HG03342 (cell line): ENCODE measurements around the gene CLEC16A.
"Not testable (repeated sequence)": the region's sequence is repeated elsewhere in the genome, so short reads cannot be mapped to it uniquely, and the experiment has no call there.

Source experiments
- ATAC-seq: cut with Tn5 transposase; IDR thresholded peaks from one replicate; pipeline ENCODE4 v1.9.1; 2021; ENCODE audit warnings: mild to moderate bottlenecking, moderate library complexity; ENCODE audit not compliant: unreplicated experiment

Gene CLEC16A

DNA sequence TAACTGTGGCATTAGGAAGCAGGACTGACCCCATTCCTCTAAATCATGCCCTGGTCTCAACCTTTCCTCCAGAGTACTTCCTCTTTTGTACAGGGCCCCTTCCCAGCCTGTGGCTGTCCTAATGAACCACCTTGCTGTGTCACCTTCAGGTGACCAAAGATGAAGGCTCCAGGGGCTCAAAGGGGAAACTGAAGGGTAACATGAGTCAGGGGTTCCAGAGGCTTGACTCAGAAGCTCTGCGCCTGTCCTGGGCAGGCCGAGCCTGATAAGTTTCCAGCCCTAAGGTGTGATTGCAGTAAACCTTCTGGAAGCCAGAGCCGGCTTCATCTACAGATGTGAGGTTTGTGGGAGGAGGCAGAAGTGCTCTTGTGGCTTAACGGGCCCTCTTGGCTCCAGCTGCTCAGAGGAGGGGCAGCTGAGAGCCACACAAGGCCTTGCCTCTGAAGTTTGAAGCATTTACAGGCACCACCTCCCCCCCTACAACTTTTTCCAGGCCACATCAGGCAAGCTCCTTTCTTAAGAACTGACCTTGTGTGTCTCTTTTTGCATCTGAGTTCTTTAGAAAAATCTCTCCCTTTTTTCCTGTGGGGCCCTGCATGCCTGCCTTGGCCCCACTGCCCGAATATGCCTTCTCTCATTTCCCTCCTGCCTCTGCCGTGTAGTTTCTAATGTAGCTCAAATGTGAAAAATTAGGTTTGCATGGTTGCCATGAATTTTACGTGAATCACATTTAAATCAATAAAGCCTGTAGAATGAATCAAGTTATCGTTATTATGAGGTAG is 149.9 kb downstream of the CLEC16A start:
- peak; percentile 60 for ATAC-seq

DNA sequence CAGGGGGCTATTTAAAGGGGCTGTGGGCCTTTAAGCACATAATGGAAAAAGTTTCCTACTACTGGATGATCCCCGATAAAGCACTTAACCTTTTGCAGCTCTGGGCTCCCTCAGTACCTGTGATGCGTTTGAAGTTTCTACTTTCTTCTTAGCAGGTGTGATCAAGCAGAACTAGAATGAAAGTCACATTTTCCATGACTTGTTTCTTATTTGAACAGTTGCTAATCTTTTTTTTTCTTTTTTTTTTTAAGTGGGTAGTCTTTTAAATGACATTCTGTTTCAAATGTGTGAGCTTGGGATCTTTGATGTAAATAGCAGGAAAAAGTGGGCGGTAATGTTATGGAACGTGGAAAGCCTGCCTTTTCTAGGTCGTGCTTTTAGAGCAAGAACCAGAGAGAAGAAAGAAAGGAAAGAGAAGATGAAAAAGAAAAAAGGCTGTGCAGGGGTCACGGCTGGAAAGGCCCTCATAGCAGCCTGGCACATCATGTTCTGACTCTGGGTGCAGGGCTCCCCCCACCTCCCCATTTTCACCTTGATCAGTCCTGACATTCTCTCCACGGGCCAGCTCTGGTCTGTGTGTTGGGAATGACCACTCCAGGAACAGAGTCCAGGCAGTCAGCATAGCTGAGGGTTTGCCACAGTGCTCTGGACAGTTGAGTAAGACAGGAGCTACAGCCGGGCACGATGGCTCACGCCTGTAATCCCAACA is 150.6 kb downstream of the CLEC16A start:
- ATAC-seq, result no peak

DNA sequence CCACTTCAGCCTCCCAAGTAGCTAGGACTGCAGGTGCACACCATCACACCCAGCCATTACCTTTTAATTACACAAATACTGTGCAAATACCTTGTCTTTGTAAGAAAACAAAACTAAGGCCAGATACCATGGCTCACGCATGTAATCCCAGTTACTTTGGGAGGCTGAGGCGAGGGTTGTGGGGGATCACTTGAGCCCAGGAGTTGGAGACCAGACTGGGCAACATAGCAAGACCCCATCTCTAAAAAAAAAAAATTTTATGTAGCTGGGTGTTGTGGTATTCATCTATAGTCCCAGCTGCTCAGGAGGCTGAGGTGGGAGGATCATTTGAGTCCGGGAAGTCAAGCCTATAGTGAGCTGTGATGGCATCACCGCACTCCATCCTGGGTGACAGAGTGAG is 151.6 kb downstream of the CLEC16A start:
- no peak for ATAC-seq

DNA sequence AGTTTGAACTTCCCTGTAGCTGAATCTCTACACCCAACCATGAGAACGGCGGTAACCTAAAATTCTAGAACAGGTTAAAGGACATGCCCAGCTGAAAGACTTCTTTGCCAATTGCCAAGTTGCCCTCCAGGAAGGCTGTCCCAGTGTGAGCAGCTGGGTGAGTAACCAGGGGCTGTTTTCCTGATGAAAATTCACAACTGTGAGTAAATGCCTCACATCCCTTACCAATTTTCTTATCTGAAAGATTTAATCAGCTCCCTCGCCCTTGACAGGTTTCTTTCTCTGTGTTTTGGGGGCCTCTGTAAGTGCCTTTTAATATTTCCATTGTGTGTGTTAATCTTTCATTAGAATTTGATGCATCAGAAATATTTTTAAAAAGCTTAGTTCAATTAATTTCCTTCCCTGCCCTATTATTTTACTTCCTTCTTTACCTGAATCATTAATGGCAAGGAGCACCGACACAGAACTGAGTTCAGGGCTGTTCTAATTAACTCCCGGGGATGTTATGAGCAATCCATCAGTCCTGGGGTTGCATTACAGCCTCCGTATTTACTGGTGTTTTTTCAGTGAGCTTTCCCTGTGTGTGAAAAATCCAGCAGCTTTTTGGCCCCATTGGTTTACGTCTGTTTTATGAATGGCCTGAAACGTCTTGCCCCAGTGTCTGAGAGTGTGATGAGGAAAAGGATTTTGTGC is 152.9 kb downstream of the CLEC16A start:
- no peak for ATAC-seq

DNA sequence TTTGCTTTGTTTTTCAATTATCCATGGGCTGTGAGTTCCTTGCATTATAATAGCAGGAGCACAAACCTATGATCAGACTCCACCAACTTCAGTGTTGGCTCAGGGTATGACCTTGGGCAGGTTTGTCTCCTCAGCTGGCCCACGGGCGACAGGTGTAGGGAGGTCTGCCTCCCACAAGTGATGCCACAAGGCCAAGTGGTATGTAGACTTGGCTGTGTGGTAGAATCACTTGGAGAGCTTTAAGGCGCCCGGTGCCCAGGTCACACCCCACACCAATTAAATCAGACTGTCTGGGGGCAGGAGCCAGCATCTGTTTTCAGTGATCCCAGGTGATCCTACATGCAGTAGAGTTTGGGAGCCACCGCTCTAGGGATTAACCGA is 153.4 kb downstream of the CLEC16A start:
- no peak for ATAC-seq

DNA sequence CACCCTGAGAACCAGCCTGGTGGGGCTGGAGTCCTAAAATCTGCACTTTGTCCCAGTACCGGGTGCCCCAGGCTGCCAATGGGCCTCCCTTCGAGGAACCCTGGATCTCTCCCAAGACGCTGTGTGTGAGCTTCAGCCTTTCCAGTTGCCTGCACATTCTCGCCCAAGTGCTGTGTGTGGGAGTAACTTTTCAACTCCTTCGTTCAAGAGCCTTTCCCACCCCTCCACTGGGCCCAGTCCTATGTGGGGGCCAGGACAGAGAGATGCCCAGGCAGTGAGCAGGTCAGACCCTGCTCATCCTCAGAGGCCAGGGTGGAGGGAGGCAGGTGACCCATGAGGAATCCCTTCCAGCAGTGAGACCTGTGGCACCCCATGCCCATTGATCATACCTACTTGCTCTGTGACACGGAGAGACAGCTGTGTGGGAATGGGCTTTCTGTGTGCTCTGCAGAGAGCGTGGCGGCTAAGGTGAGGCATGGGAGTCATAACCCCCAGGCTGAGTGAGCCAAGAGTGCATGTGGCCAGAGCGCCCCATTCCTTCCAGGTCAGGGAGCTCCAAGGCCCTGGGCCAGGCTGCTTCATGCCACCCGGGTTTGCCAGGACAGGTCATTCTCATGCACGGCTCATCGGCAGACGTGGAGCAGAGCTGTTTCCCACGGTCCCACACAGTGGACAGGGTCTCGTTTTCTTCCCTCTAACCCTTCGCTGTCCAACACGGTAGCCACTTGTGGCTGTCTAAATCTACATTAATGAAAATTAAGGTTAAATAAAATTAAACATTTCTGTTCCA is 154.4 kb downstream of the CLEC16A start:
- no peak for ATAC-seq

DNA sequence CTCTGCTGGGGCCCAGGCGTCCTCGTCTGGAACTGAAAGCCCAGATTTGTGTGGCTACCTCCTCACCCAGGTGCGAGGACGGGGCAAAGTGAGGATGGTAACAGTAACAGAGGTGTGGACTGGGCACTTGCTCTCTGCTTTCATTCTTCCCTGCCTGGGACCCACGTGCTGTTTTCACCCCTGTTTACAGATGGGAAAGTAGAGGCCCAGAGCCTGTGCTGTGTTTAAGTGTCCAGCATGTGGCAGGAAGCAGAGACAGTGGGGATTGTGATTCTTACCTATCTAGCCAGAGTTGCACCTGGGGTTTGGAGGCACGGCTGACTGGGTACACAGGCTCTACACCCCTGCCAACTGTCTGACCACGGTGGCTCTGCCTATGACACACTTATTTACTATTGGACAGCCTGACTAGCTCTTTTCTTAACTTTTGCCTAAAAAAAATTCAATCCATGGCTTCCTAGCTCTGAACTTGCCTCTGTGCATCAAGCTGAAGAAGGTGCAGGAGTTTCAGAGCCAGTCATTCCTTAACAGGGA is 155.4 kb downstream of the CLEC16A start:
- peak; percentile 32 for ATAC-seq

DNA sequence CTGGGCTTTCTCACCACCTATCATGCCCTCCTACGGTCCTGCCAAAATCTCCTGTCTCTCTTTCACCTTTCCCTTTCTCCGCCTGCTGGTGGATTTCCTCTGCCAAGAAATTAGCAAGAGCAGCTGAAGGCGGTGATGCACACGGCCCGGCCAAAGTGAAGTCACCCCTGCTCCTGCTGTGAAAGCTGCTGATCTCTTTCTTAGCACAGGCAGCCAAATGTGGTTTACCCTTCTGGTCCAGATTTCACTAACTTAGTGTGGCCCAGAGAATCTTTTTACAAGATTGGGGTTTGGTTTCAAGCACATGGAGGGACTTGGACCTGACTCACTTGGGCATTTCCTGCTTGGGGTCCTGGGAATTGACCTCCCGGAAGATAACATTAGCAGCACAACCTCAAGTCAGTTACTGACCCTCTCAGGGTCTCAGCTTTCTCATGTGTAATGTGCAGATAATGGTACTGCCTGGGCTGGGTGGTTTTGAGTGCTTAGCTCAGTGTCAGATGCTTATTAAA is 155.9 kb downstream of the CLEC16A start:
- peak; percentile 37 for ATAC-seq

DNA sequence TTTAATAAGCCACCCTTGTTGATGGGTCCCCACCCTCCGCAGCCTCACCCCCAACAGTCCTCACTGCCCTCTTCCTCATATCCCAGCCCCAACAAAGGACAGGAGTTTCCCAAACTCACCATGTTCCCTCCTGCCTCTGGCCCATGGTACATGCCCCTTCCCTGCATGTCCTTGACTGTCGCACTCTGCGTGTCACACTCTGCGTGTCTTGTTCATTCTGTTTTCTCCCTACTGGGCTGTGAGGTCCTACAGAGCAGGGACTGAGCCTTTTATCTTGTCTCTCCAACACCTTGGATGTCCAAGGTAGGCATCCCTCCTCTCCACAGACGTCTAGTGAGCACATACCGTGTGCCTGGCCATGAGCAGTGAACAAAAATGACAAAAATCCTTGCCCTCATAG is 156.9 kb downstream of the CLEC16A start:
- ATAC-seq, result no peak

DNA sequence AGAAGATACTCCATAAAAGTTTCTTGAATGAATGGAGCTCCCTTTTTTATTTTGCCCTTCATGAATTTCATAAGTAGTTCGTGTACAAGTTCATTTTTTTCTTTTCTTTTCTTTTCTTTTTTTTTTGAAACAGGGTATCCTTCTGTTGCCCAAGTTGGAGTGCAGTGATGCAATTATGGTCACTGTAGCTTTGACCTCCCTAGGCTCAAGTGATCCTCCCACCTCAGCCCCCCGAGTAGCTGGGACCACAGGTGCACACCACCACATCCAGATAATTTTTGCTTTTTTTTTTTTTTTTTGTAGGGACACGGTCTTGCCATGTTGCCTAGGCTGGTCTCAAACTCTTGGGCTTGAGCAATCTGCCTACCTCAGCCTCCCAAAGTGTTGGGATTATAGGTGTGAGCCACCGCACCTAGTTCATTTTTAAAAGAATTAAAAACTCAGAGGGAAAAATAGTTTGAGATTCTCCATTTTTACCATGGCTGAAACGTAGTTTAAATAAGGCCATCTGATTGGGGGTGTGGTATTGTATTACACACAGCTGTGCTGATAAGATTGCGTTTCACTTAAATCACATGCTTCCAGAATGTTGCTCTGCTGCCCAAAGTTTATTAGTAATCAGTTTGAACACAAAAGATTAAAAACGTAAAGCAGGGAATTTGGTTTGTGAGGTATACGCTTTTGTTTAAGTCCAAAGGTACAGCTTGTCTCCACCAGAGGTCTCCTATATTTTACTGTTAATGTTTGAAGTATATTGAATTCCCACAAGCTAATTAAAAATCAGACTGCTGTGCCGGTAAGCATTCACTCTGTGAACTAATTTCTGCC is 157.5 kb downstream of the CLEC16A start:
- ATAC-seq, result no peak

DNA sequence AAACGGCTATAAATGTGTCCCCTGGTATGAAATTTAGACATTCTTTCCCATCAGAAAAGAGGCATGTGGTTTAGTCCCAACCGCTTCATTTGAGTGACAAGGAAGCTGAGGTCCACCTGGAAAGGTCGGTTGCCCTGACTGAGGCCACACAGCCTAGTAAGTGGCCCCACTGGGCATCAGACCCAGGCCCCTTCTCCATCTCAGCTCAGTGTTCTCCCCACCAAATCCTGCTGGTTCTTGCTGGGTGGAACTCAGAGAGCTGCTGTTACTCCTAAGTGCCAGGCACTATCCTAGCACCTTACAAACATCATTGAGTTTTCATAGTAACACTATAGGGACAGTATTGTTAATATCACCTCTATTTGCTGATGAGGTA is 158.1 kb downstream of the CLEC16A start:
- no peak for ATAC-seq

DNA sequence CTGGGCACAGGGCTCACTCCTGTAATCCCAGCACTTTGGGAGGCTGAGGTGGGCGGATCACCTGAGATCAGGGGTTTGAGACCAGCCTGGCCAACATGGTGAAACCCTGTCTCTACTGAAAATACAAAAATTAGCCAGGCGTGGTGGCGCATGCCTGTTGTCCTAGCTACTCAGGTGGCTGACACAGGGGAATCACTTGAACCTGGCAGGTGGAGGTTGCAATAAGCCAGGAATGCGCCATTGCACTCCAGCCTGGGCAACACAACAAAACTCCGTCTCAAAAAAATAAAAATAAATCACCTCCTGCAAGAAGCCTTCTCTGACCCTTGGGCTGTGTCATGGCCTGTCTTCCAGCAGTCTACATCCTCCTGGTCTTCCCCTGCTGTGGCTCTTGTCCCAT is 158.9 kb downstream of the CLEC16A start:
- not testable (repeated sequence) for ATAC-seq

DNA sequence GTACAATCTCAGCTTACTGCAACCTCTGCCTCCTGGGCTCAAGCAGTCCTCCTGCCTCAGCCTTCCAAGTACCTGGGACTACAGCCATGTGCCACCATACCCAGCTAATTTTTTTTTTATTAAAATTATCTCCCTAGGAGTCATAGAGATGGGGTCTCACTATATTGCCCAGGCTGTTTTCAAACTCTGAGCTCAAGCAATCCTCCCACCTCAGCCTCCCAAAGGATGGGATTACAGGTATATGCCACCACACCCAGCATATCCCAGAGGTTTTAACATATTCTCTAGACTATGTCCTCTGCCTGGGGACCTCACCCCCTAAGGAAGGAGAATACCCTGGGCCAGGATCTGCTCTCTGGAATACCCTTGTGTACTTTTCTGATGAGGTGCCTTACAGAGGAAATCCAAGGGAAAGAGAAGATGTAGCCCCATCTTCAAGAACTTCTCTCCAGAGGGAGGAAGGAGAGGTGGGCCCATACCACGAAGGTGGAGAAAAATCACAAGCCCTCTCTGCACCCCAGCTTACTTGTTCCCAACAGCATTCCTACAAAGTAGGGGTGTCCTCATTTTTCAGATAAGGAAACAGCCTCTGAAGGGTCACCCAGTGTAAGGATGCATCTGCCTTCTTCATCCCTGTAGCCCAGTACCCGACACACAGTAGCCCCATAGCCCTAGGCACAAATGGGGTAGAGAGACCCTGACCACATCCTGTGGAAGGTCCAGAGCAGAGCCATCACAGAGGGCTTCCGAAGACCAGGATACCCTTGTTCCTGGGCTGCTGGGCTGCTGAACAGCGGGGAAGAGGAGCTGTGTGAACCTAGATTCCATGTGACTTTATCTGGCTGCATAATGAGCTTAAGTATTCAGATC is 160.0 kb downstream of the CLEC16A start:
- ATAC-seq, result peak; percentile 10

DNA sequence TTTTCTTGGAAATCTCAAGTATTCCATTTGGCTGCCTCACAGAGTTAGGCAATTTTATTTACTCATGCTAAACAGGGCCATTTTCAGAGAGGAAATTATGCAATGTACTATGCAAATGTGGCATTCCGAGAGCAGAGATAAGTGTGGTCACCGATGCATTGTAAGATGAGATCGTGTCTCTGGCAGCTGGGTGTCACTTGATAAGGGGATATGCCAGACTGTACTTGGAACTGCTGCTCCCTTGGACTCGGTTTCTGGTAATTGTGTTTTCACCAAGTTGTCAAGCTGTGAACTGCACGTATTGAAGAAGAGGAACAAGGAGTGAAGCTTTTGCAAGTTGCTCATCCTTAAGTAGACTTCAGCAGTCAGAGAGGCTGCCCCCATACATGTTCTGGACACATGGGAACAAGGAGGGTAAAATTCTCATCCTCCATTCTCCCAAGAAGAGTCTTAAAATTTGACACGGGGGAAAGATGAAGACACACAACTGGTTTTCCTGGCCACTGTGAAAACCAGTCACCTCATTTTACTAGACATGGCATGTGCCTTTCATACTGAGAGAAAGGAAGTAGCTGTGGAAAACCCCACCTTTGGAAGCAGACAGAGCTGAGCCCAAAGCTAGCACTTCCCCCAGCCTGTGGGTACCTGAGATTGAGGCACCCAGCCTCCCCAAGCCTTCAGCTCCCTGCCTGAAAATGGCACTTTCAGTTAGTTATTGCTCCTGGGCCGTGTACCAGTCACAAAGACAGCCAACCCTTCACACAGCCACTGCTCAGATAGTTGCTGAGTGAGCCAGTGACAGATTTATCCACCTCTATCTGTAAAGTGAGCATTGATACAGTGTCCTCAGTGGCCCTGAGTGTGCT is 160.9 kb downstream of the CLEC16A start:
- peak; percentile 74 for ATAC-seq

DNA sequence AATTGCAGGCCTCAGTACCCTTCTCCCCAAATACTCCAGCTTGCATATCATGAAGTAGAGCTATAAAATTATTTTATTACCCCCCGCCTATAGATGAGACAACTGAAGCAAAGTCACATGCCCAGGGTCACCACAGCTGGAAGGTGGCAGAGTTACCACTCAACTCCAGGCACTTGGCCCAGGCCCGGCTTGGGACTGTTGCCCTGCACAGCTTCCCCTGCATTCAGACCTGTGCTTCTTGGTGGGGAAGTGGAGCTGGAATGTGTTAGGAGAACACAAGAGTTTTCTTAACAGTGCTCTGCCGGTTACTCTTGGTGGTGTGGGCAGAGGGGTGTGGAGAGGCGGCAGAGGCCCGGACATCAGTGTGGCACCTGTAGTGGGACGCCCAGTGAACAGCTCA is 162.4 kb downstream of the CLEC16A start:
- no peak for ATAC-seq

DNA sequence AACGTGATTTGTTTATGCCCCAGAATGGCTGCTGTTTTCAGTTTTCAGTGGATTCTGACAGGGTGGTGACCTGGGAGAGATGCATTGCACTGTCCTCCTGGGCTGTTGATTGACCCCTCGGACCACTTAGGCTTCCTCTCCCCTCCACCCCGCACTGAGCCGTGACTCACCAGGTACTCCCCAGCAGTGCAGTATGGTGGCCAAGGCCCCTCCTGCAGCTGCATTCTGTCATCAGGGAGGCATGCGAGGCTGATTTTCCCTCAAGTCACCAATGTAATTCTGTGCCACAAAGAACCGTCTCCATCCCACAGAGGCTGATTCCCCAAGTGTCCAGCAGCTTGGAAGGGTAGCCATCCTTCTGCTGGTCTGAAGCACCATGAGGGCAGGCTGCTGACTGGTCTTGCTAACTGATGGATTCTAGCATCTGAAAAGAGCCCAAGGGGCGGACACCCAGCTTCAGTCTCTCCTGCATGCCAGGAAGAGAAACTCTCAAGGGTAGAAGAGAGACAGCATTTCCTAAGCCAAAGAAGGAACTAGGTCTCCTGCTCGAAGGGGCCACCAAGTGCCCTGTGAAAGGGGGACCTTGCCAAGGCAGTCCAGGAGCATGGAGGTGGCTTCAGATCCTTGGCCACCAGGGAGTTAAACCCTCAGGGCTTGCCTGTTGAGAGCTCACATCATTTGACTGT is 163.6 kb downstream of the CLEC16A start:
- no peak for ATAC-seq

DNA sequence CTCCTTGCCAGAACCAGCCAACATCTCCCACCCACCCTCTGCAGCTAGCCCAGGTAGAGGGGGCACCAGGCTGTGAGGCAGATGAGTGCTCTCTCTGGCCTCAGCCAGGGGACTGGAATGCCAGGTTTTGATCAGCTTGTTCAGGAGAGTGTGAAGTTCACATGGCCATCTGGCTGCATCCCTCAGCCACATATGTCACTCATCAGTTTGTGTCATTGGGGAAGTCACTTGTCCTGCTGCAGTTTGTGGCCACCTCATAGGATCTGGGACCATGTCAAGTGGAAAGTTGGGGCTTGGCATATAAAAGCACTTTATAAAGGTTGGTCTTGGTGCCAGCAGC is 164.1 kb downstream of the CLEC16A start:
- ATAC-seq, result no peak
